ENCODE measurements around the gene PPP1R9A.

PPP1R9A gene

DNA sequence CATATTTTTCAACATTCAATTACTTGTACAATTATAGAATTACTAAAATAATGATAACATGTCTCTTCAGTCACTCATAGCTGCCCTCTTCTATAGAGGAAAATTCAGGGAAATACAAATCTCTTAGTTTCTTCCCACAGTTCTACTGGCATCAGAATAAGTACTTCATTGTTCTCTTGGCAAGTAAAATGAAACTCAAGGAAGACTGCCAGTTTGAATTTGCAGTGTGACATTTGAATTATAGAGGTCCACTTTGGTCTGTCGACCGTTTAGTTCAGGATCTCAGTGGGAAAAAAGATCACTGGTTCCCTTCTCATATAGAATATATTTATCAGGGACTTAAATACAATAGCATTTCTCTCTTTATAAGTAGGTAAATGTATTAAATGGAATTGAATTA, 302.4 kb downstream of the PPP1R9A start:
- no peak for DNase-seq

DNA sequence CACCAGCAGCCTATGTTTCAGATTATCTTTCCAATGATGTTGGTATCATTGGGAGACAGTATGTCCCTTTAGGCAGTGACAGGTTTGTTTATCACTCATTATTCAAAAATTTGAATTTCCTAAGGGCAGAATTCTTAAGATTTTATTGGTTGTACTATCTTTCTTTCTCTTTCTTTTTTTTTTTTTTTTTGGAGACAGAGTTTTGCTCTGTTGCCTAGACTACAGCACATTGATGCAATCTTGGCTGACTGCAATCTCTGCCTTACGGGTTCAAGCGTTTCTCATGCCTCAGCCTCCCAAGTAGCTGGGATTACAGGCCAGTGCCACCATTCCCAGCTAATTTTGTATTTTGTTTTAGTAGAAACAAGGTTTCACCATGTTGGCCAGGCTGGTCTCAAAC, 305.8 kb downstream of the PPP1R9A start:
- no peak for DNase-seq

DNA sequence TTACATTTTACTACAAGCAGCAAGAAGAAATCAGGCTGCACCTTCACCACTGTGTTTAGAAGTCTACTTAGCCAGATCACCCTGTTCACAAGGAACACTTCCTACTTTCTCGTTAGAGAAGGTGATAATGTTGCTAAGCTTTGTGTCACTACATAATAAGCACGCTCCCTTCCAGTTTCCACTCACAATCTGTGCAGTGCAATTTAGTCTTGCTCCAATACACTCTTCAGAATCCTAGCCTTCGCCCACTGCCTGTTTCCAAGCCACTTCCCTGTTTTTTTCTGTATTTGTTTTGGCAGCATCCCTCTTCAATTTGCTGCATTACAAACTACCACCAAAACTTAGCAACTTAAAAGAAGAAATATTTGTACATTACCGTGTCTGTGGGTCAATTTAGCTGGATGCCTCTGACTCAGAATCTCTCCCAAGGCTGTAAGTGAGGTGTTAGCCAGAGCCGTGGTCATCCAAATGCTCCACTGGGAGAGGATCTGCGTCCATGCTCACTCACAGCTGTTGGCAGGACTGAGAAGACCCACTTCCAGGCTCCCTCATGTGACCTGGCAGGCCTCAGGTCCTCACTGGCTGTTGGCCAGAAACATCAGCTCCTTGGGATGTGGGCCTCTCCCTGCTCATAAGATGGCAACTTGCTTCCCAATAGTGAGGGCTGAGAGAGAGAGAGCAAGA, 306.6 kb downstream of the PPP1R9A start:
- DNase-seq, result no peak

- no peak for DNase-seq
Observed at GRCh38 chr7:95219721-95220120, 312.3 kb downstream of the PPP1R9A start.

DNA sequence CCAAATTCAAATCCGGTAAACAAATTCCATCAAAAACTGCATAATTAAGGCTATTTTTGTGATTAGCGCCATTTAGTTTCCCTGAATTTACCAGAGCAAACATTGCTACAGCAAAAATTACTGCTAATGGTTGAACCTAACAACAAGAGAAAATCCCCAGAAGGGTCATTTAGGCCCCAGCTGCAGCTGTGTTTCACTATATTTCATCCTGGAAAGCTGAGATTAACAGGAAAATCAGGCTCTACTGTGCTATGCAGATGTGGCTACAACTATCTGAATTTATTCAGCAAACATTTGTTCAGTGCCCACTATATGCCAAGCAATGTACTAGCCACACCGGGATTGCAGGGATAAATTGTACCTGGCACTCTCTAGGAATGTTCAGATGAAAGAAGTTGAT, 312.9 kb downstream of the PPP1R9A start:
- no peak for DNase-seq

DNA sequence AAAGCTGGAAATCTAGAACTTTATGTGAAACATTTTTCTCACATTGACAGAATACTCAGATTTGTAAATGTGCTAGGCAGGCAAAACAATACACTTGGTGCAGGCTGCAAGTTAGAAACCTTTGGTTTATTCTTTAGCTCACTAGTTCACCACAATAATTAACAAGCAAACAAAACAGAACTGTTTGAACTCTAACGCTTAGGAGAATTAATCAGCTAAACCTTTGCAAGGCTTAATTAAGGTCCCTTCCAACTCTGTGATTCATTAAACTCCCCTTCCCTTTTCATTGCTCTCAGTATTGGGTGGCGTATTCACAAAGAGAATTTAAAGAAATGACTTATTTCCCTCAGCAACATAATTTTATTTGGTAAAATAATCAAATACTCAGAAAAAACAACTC, 317.9 kb downstream of the PPP1R9A start:
- DNase-seq, result no peak

DNA sequence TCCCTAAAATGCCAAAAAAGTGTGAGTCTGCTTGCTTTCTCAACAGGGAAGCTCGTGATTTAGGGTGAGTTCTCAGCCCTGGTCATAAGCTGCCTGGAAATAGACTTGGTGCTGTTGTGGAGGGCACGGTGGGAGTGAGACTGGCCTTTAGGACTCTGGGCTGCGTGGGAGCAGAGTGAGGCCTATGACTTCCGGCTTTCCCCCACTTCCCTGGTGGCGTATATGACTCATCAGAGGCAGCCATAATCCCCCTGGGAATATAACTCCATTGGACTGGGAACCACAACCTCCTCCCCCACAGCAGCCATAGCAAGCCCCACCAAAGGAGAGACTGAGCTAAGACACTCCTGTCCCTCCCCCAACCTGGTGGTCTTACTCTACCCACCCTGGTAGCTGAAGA, 321.9 kb downstream of the PPP1R9A start:
- no peak for DNase-seq

- no peak for DNase-seq
Observed at GRCh38 chr7:95238252-95238943, 331.0 kb downstream of the PPP1R9A start.

- no peak for DNase-seq
Observed at GRCh38 chr7:95240921-95241320, 333.5 kb downstream of the PPP1R9A start.

DNA sequence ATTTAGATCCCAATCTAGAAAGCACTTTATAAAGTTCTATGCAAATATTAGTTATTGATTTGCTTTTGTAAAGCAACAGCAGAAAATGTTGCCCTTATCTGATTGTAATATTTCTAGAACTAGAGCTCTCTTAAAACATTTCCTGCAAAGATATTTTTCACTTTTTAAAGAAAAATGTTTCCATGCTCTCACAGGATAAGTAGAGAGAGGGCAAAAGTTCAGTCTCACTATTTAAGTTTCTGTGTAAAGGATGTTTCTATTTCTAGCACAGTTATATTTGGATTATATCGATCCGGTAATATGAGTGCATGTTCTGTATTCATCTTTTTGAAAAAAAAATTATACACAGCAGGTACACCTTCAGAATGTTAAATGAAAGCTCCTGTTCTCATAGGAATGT, 334.9 kb downstream of the PPP1R9A start:
- no peak for DNase-seq

GRCh38 chr7:95244616-95245015, 337.2 kb downstream of the PPP1R9A start:
- DNase-seq, result no peak

DNA sequence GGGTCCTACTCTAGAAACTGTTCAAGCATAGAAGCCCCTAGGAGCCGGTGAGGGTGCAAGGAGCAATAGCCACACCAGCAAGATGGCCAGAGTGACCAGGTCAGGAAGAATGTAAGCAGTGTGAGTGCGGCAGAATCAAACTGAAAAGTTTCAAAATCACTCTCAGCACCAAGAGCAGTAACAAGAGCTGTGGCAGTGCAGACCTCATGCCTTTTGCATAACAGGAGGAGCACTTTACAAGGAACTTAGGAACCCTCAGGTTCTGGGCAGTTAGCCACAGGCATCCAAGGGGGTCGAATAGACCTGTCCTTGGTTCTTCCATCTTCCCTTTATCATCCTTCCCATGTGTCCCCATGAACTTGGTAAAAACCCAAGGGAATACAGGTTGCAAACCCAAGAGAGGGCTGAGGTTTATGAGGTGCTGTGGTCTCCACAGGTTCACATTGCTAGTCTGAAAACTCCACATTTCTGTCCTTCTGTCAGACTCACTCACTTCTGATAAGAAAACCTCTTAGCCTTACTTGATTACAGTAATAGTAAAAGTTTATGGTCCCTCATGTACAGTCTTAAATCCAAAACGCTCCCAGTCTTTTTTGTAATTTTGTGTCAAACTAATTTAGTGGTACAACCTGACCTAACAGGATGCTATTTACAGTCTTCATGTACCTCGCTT, 338.6 kb downstream of the PPP1R9A start:
- no peak for DNase-seq

DNA sequence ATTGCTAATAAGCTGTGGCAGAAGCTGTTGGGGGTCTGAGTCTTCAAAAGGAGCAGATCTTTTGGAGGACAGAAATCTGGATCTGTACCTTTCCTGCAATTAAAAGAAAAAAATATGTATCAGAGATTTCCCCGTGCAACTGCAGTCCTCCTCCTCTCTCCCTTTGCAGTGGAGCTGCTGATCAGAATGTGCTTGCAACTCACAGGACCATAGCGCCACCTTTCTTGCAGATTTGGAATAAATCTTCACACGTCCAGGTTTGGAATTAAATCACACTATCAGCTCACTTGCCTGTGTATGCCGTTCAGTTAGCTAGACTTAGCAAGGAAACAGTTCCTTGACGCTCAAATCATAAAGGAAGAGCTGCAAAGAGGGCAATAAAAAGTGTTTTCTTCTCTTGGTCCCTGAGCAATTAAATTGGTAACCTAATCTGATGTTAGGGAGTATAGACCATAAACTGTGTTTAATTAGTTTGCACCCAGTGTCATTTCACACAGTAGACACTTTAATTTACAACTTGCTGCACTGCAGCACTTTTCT, 339.5 kb downstream of the PPP1R9A start:
- peak in 1 of 2 experiments; percentile 8 for DNase-seq

DNA sequence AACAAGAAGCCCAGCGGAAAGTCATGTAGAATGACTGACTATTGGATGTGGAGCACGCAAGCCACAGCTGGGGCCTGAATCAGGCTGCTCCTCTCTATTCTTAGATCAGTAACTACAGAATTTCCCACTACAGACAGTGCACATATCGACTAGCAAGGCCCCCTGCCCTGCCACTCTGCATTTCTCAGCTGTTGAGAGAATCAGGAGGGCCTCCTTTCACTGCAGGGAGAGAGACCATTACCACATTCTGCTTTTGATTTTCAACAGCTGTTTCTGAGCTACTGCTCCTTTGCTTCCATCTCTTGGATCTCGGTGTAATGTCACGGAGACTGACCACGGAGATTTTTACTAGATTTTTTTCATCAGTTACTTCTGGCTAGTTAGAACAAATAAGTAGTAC, 343.2 kb downstream of the PPP1R9A start:
- no peak for DNase-seq

GRCh38 chr7:95251966-95252365, 344.6 kb downstream of the PPP1R9A start:
- no peak for DNase-seq

- no peak for DNase-seq
Observed at GRCh38 chr7:95253986-95254385, 346.6 kb downstream of the PPP1R9A start.

GRCh38 chr7:95255691-95256090, 348.3 kb downstream of the PPP1R9A start:
- no peak for DNase-seq

GRCh38 chr7:95261895-95262415, 354.6 kb downstream of the PPP1R9A start:
- DNase-seq, result no peak

DNA sequence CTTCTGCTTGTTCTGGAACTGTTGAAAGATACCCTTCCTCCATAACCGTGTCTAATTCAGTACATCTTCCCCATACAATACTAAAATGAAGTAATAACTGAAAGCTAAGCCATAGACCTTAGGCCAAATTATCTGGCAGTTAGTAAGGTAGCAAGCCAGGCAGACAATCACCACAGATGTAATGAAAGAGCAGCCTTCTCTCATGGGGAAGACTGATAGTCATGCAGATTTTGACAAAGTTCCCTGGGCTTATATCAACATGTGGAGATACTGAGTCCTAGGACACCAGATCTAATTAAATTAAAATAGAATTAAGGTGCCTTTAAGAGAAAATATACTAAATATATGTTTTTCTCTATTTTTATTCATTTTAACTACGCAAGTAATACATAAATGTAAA, 355.5 kb downstream of the PPP1R9A start:
- no peak for DNase-seq

DNA sequence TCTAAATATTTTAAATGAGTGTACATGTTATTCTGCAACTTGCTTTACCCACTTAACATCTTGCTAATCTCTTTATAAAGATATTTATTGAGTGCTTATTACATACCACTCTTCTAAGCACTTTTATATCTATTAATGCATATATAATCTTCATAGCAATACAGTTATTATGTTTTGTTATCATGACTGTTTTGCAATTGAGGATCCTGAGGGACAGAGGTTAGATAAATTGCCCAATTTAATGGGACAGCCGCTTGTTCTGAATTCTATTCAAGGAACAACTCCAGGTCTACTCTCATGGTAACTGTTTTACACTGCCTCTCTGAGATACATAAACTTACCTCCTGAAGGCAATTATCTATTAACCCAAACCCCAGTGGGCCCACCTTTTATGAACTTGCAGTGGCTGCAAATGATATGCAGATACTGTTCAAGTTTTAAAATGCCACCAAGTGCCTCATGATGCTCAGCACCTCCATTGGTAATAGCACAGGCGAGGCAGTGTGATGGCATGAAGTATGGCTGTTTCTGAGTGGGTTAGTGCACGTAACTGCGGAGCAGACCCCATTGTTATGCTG, 356.5 kb downstream of the PPP1R9A start:
- DNase-seq, result no peak

DNA sequence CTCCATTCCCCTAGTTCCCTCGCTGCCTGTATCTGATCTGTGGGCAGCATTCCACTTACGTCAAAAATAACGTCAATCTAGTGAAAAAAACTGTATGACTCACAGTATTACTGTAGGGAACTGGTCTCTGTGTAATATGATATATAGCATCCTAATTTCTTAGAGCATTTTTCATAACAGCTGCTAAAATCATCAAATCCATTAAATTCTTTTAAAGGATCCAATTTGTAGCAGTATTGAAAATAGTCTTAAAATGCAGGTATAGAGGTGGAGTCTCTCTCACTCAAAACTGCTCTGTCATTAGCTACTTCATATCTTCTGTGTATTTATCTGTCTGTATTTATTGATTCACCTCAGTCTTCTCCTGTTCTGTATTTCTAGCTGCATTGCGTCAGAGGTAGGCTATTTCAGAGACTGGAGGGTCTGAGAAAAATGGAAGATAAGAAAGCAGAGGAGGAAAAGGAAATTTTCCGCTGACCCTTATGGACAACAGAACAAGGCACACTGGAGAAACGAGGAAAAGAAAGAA, 357.0 kb downstream of the PPP1R9A start:
- no peak for DNase-seq

DNA sequence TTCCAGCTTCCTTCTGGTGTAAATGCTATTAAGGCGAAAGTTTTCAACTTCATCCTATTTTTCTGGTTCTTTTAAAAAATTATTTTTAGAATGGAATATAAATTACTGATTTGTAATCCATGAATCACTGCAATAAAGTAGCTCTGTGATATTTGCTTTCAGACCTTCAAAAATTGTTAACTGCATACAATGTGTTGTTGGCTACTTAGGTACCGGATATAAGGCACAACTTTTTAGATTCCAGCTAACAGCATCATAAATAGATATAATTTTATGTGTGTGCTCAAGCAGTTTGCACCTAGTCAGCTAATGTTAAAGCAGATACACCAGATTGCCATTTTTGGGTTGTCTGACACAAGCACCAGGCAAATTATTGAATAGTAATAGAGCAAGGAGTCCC, 358.2 kb downstream of the PPP1R9A start:
- no peak for DNase-seq

GRCh38 chr7:95267754-95268153, 360.4 kb downstream of the PPP1R9A start:
- no peak for DNase-seq

Data from activated CD4-positive, alpha-beta T cell treated with anti-CD3 and anti-CD28 coated beads, Interleukin-2, amount 50 U/mL, for 48 hours (primary cell).